OCI-LY3 (cell line): ENCODE data around the gene GARNL3.

Source experiments
- CTCF ChIP-seq: fragments of 200-600, 300-600 bp; sonication (generic); IDR thresholded peaks from 2 replicates; pipeline ENCODE4 v1.5.1; 2014; ENCODE audit warnings: antibody characterized with exemption, low read length, low read depth
- EZH2phosphoT487 ChIP-seq: fragments of 200-600 bp; shearing (Covaris generic); IDR thresholded peaks from 2 replicates; pipeline ENCODE4 v1.6.1; 2018; ENCODE audit warnings: antibody characterized with exemption, mixed run types, low read depth

GRCh38 chr9:127255692-127256091 is 8.9 kb upstream of the GARNL3 start:
- TF ChIP-seq CTCF (no peak), EZH2phosphoT487 (no peak)
